Stimulated activated CD4-positive, alpha-beta T cell treated with anti-CD3 and anti-CD28 coated beads, Interleukin-4, amount 100 ng/mL, for 4 hours (primary cell): ENCODE results near the gene LAD1.

Experiments
- DNase-seq, 2 experiments: peaks; one replicate each; pipeline ENCODE4 v3.0.0-alpha.2; 2020

LAD1 gene

GRCh38 chr1:201389051-201389450, 10.1 kb downstream of the LAD1 start:
- no peak for DNase-seq

GRCh38 chr1:201386208-201386607, 12.9 kb downstream of the LAD1 start:
- DNase-seq = no peak

DNA sequence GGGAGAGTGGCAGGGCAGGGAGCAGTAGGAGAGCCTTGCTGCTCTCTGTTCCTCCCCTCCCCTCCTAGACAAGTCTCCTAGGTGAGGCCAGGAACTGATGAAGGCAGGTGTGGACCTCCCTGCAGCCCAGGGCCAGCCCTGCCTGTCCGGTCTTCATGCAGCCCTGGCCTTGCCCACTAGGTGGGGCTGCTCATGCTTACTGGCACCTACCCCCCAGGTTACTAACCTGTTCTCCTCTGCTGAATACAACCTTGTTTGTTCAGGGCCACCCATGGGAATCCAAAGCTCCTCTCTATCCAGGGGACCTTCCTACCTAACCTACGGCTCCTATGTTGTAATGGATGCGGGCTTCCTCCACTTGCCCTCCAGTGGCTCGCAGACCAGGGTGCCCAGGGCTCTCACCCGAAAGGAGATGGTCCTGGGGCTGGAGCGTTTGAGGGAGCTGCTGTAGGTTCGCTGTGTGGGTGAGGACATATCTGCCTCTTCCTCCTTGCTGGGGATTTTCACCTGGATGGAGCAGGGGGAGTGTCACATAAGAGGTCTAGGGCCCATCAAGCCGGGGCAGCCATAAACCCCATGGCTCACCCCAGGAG, 13.7 kb downstream of the LAD1 start:
- DNase-seq = peak in 1 of 2 experiments; percentile 32

- no peak for DNase-seq
Measured at GRCh38 chr1:201384406-201384782, 14.7 kb downstream of the LAD1 start.

DNA sequence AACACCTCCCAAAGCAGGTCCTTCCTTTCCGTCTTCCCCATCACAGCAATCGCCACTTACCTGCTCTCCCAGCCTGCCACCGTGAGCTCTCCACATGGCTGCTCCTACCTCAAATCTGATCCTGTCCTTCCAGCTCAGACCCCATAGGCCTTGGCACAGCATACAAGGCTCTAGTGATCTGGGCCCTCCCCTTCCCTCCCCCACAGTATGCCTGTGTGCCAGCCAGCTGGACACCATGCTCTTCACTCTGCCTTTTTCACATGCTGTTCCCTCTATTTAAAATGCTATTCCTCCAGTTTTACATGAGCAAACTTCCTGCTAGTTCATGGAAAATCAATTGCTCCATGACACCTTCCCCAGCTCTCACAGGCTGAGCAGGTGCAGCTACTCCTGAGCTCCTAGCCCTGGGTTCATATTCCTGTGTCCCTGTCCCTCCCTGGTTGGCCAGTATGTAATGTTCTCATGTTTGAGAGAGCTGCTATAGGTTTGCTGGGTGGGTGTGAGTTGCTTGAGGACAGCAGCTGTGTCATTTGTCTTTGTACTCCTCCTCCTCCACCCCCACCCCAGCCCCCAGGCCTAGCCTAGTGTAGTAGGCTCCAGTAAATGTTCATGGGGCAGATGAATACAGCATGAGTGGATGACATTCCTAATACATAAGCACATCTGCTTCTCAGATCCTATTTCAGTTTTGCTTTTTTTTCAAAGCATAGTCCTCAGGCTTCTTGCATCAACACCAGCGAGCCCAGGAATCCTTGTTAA, 15.3 kb downstream of the LAD1 start:
- no peak for DNase-seq

- no peak for DNase-seq
Measured at GRCh38 chr1:201381130-201381529, 18.0 kb downstream of the LAD1 start.

DNA sequence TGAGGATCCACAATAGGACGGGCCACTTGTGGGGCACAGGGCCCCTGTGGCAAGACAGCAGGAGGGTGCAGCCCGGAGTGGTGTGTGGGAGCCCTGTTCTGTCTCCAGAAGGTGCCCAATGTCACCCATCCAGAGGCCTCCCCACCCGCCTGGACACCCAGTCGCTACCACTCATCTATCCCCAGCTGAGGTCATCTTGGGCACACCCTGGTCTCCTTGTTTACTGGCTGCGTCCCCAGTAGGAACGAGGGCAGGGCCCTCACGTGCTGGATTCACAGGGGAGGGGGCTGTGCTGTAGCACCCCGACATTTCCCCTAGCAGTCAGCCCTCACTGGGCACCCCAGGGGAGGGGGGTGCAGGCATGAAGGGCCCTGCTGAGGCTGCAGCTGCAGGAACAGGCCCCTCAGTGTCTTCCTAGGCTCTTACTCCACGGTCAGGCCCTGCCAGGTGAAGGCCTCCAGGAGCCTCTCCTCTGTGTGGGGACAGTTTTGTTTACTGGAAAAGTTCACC, 19.3 kb downstream of the LAD1 start:
- no peak for DNase-seq

- no peak for DNase-seq
Measured at GRCh38 chr1:201378804-201379203, 20.3 kb downstream of the LAD1 start.

DNA sequence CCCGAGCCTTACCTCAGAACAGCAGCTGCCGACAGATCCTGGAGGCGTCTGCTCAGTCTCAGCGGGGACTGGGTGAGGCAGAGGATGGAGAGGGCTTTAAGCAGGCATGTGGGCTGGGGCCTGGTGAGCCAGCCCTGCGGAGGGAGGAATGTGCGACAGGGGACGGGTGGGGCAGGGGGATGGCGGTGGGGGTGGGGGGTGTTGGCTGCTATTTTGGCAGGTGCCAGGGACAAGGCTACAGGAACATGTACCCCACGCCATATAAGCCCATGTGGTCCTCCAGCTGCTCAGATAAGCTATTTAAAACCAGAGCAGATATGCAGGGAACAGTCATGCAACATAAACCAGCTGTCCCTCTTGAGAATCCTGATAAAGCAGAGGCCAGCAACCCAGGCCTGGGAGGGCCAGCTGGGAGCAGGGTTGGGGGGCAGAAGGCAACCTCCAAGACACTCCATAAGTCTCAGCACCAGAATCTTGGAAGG, 21.5 kb downstream of the LAD1 start, which contains the start of gene TNNT2:
TSS of gene TNNT2 (minus strand) at position 70 of the 482 bp plus-strand sequence. CDS start 4,426 bp downstream, outside the sequence.
- no peak for DNase-seq

DNA sequence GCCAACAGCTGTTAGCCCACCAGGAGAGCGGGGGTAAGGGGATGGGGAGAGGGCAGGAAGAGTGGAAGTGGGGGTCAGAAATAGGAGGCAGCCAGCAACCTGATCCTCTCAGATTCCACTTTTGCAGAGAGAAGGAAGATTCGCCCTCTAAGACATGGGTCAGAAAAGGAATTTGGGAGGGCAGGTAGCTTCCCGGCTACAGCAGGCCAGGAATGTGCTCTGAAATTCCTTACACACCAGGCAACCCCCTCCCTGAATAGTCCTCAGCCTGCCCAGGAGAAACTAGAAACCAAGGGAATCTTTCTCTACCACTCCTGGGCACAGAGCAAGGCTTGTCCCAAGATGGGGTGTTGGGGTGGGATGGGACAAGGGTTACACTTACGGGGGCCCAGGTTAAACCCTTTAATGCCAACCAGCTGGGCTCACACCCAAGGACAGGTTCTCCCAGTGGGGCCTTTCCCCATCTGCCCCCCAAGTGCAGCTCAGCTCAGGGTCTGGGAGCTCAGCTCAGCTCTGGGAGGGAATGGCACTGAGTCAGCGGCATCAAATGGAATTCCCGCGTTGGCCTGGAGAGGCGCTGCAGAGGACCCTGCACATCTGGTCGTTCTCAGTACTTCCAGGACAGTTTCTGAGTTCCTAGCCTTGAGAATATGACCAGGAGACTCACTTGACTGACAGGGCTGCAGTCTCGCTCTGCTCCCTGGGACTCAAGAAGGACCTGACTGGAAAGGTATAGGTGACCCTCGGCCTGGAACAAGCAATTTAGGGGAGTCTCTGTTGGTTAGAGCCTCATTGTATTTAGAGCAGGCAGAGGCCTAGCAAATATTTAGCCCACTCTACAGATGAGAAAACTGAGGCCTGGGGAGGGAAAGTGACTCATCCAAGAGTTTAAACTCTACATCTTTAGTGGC, 22.4 kb downstream of the LAD1 start:
- DNase-seq = no peak

DNA sequence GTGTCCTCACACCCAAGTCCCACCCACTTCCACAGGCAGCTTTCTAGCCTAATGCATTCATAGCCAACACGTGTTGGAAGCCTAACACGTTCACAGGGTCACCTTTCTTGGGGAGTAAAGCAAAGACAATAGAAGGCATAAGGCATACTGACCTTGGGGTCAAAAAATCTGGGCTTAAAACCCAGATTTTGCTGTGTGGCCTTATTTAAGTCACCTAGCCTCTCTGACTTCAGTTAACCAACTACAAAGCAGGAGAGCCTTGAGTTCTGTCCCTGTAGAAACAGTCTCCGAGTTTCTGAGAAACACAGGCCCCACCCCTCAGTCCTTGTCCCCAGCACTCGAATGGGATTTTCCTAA, 23.0 kb downstream of the LAD1 start:
- no peak for DNase-seq

- no peak for DNase-seq
Measured at GRCh38 chr1:201375169-201375568, 24.0 kb downstream of the LAD1 start.

DNA sequence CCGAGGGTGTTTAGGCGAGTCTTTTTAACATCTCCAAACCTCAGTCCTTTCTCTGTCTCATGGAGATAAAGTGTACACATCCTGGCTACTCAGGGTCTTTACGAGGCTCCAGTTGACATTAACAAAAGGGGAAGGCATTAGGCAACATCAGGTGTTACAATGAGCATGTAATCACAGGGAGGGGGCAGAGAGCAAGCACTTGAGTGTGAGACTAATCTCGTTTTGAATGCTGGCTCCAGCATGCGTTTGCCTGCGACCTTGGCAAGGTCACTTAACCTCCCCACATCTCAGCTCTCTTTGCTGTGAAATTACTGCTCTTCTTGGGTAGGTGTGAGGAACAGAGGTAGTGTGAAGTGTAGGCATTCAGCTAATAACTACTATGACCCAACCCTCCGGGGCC, 24.8 kb downstream of the LAD1 start:
- no peak for DNase-seq

DNA sequence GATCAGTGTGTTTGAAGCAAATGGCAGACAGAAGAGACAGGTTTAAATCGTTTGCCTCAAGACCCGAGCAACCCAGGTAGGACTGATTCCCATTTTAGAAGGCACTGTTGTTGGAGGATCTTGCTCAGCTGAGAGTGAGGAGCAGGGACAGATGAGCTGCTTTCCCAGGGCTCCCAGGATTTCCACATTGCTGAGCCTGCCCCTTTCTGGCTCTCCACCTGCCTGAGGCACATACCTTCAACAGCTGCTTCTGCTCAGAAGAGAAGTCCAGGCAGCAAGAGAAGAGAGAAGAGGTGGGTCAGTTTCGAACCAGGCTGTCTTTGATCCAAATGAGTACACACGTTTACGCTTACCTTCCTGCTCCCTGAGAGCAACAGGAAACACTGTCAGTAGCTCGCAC, 27.3 kb downstream of the LAD1 start:
- no peak for DNase-seq

DNA sequence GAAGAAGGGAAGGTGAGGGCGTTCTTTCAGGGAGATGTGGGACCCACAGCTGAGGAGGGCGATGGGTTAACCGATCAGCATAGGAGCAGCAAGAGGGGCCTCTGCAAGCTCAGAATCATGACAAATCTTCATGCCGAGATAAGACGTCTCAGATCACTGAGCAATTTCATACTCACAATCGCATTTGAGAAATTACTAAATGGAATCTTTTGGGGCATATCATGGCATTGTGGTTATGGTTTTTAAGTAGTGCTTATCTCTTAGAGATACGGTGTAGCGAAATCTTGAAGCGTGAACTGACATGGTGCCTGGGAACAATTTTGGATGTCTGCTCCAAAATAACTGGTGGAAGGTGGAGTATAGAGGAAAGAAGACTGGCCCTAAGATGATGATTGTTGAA, 27.8 kb downstream of the LAD1 start:
- DNase-seq = no peak

DNA sequence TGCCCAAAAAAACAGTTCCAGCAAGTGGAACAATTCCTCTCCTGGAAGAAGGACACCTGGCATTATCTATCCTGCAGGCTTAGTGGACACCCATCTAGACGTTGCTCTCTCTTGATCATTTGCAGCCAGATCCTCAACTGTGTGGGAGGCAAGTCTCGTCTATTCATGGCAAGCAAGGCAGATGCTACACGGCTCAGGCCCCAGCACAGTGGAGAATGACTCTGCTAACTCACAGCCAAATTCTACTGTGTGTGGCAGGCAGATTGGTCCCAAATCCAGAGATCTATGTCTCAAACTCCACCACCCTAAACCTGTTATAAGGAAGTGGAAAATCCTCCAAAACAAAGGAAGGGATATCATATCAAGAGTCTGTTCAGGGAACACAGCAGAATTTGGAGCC, 28.6 kb downstream of the LAD1 start:
- DNase-seq = no peak

GRCh38 chr1:201369209-201369608, 29.9 kb downstream of the LAD1 start:
- no peak for DNase-seq

- no peak for DNase-seq
Measured at GRCh38 chr1:201366696-201367095, 32.4 kb downstream of the LAD1 start.

DNA sequence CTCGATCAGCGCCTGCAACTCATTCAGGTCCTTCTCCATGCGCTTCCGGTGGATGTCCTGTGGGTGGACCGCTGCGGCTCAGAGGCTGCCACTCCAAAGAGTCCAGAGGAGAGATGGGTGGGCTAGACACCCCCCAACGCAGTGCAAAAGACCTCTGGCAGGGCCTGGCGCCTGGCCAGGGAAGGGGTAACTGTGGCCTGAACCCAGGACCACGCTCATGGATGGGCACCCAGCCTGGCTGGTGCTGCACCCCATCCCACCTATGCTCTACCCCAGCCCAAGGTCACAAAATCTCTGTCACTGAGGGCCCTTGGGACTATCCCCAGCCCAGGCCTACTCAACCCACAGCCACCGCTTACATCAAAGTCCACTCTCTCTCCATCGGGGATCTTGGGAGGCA, 33.9 kb downstream of the LAD1 start:
- DNase-seq = no peak

GRCh38 chr1:201364808-201365105, 34.4 kb downstream of the LAD1 start:
- DNase-seq = no peak

DNA sequence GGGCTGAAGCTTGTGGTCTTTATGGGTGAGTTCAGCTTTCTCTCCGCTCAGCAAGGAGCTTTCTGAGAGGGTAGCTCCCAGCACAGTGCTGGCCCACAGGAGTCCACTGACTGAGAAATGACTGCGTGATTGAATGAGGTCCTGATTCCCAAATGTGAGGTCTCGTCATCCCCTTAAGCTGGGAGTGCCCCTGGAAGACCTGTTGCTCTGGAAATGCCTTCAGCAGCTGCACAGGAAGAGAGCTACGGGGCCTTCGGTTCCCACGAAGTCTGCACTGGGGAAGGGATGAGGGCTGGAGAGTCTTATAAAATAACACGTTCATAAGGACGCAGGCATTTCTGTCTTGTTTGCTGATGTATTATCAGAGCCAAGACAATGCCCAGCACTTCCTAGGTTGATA, 35.7 kb downstream of the LAD1 start:
- no peak for DNase-seq

GRCh38 chr1:201362906-201363305, 36.2 kb downstream of the LAD1 start:
- DNase-seq = no peak

DNA sequence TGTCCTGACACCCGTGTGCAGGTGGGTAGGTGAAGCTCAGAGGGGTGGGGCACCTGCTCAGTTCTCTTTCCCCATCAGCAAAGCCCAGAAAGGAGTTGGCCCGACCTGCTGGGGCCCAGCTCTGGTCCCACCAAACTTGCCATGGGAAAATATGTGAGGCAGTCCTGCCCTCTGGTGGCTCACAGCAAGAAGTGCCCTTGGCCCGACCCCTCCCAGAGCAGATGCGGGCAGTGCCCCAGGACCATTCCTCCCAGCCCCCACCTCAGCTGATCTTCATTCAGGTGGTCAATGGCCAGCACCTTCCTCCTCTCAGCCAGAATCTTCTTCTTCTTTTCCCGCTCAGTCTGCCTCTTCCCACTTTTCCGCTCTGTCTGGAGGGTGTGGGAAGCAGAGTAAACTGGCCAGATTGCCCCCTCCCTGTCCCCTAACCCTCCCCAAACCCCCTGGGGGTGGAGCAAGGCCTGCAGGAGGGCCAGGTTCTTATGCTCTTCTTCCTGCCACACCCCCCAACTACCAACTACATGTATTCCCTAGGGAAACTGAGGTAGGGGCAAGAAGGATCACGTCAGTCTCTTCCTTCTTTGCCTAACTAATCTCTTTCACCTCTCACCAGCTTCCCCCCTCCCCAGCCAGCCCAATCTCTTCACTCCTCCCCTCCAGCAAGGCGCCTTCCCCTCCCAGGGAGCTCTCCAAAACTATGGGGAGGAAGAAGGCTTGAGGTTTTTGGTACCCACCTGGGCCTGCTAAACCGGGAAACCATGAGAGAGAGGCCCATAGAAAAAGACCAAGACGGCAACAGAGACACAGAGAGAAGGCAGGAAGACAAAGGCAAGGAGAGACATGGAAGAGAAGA, 37.2 kb downstream of the LAD1 start:
- DNase-seq = no peak
